Measurements from ENCODE around the gene PRF1. TPM values are rescaled to one million over a fixed set of nuclear protein-coding genes. Genes with fewer than 3 reads are reported as not detected.

The PRF1 gene
- total RNA-seq, 1 experiment from 2014 or later: not detected

- DNase-seq (ENCODE audit: low spot score): peak; percentile 66
These were observed 24.1 kb downstream of the PRF1 start for GRCh38 chr10:70578371-70578947.

DNA sequence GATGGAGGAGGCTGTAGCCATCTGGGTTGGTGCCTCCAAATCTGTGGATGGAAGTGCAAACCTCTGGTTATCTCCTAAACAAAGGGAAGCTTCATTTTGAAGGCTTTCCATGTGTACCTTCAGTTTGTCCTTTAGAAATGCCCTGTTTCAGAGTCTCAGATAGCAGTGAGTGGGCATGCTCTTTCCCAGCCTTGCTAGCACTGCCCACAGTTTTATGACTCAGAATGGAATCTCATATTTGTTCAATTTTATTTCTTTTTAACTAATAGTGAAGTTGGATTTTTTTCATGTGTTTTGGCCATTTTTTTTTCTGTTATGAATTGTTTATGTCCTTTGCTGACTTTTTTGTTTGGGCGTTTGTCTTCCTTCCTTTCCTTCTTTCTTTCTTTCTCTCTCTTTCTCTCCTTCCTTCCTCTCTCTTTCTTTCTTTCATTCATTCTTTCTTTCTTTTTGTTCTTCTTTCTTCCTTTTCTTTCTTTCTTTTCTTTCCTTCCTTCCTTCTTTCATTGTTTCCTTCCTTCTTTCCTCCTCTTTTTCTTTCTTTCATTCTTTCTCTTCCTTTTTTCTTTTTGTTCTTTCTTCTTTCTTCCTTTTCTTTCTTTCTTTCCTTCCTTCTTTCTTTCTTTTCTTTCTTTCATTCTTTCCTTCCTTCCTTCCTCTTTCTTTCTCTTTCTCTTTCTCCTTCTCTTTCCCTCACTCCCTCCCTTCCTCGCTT lies 25.6 kb downstream of the PRF1 start:
- peak; percentile 47 for DNase-seq (ENCODE audit: low spot score)

DNA sequence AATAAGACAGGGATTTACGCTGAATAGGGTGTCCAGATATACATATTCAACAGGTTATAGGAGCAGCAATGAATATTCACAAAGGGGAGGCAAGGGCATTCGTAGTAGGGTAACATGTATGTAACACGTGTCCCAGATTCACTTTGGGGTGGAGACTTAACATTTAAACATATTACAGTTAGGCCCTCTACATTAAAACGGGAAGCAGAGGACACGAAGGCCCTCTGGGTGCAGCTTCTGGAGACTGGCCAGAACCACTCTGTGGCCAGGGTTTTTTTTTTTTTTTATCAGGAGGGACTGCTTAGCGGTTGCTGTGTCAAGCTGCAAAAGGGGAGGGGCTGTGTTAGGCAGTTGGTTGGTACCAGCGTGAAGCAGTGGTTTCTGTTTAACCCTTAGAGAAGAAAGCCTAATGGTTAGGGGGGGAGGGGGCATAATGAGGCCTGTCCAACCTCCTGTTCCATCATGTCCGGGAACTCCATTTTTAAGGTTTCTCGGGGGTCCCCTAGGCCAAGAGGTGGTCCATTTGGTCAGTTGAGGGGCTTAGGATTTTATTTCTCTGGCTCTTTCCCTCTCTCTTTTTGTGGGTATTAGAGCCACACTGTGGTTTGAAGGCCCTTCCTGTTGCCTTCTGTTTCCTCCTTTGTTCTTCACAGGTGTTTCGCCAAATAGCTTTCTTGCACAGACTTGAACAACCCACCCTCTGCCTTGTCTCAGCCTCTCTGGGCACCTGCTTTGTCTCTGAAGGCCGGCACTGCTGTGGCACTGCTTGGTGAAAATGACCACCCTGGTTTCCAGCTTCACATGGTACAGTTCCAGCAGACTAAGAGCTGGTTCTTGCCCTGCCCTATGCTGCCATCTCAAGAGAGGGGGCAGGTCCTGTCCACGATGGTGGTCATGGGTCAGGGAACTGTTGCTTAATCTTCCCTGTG lies 26.4 kb downstream of the PRF1 start:
- DNase-seq (ENCODE audit: low spot score): peak; percentile 81

- DNase-seq (ENCODE audit: low spot score): no peak
These were observed 27.1 kb downstream of the PRF1 start for GRCh38 chr10:70575486-70575873.

- no peak for DNase-seq (ENCODE audit: low spot score)
These were observed 28.7 kb downstream of the PRF1 start for GRCh38 chr10:70573599-70574506.

DNA sequence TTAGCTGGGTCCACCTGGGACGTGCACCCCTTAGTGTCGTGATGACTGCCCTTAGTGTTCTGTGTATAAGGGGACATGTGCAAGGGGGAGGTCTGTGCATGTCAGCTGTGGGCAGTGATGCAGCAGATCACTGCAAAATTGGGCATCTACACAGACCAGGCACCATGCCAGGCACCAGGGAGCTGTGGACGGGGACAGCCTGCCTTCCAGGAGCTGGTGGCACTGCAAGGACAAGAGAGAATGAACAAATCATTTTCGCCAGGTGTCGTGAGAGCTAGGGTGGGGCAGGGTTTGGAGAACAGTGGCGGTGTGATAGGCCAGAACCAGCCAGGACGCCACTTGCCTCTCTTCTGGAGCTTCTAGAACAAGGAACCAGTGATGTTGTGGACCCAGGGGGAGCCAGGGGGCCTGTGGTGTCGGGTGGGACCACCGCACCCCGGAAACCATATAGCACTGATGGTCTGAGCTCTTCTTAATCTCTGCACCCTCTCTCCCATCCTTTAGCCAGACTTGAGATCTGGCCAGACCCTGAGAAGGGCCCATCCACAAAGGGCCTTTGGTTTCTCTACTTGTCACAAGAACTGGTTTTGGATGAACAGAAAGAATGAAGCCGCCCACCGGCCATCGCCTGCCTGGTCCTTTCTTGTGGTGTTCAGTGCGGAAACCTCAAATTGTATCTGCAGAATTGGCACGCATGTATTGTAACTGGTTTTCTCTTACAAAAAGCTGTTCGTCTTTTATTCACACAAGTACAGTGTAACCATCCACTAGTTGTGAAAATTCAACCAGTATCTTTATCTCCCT lies 30.7 kb downstream of the PRF1 start:
- no peak for DNase-seq (ENCODE audit: low spot score)

GRCh38 chr10:70571236-70571635 lies 31.3 kb downstream of the PRF1 start:
- no peak for DNase-seq (ENCODE audit: low spot score)

GRCh38 chr10:70568781-70569495 lies 33.6 kb downstream of the PRF1 start:
- no peak for DNase-seq (ENCODE audit: low spot score)

- no peak for DNase-seq (ENCODE audit: low spot score)
These were observed 34.4 kb downstream of the PRF1 start for GRCh38 chr10:70568113-70568512.

GRCh38 chr10:70567603-70568002 lies 34.9 kb downstream of the PRF1 start:
- DNase-seq (ENCODE audit: low spot score): no peak

DNA sequence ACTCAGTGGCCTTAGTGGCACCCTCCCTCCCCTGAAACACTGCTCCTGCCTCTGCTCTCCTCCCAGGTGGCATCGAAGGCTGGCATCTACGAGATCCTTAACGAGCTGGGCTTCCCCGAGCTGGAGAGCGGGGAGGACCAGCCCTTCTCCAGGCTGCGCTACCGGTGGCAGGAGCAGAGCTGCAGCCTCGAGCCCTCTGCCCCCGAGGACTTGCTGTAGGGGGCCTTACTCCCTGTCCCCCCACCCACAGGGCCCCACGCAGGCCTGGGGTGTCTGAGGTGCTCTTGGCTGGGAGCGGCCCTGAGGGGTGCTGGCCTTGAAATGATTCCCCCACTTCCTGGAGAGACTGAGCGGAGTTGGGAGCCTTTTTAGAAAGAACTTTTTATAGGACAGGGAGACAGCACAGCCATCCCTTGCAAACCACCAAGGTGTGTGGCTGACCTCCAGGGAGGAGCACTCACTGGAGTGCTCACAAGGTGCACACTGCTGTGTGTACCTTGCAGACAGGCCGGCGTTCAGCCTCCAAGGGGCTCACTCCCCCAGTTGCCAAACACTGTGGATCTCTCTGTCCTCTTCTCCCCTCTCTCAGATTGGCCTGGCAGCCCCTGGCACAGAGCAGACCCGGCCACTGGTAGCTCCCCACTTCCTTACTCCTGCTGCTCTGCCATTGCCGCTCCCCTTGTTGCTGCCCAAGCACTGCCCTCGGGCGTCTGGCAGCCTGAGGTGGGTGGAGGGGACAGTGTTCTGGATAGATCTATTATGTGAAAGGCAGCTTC lies 35.8 kb downstream of the PRF1 start:
- DNase-seq (ENCODE audit: low spot score): no peak

- DNase-seq (ENCODE audit: low spot score): no peak
These were observed 36.7 kb downstream of the PRF1 start for GRCh38 chr10:70565556-70566514.

GRCh38 chr10:70564901-70565351 lies 37.6 kb downstream of the PRF1 start:
- DNase-seq (ENCODE audit: low spot score): no peak

DNA sequence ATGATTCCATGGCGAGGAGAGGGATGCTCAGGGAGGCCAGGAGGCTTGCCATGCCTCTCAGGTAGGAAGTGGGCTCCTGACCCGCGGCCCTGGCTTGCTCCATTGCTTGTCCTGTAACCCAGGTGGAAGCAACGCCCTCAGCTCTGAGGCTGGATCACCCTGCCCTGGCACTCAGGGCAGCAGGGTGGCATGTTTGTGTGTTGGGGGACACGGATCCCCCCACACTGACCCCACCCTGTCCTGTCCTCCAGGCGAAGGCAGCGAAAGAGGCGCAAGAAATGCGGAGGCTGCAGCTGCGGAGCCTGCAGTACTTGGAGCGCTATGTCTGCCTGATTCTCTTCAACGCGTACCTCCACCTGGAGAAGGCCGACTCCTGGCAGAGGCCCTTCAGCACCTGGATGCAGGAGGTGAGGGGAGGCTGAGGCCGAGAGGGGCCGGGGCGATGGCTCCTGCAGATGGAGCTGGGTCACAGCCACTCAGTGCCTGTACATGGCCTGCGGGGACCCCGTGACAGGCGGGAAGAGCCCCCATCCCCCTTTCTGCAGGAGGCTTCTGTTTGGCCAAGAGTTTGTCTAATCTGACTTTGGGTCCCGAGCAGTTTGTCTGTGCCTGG lies 38.3 kb downstream of the PRF1 start:
- DNase-seq (ENCODE audit: low spot score): no peak

- DNase-seq (ENCODE audit: low spot score): no peak
These were observed 39.3 kb downstream of the PRF1 start for GRCh38 chr10:70563230-70563629.

- DNase-seq (ENCODE audit: low spot score): no peak
These were observed 40.3 kb downstream of the PRF1 start for GRCh38 chr10:70562036-70562755.

- no peak for DNase-seq (ENCODE audit: low spot score)
These were observed 41.0 kb downstream of the PRF1 start for GRCh38 chr10:70561558-70561957.

All from HT-29 (cell line).